Measurements from ENCODE around the gene ADAMTSL2.
"Not testable (repeated sequence)": the region's sequence is repeated elsewhere in the genome, so short reads cannot be mapped to it uniquely, and the experiment has no call there.

The ADAMTSL2 gene

GRCh38 chr9:133561976-133562554 lies 27.6 kb downstream of the ADAMTSL2 start:
- H3K4me1 ChIP-seq (ENCODE audit: control insufficient read depth, insufficient read depth, low read length), result peaks cover 20% of the 10 kb centered on the region

GRCh38 chr9:133562611-133563290 lies 28.2 kb downstream of the ADAMTSL2 start:
- Histone ChIP-seq H3K36me3 (ENCODE audit: control insufficient read depth, insufficient read depth, low read length) (no peaks in the 10 kb centered on the region), H3K4me3 (ENCODE audit: low read length) (no peak overlapping the region), H3K9ac (ENCODE audit: low read length) (no peak overlapping the region), H3K4me1 (ENCODE audit: control insufficient read depth, insufficient read depth, low read length) (peaks cover 20% of the 10 kb centered on the region), H3K9me3 (ENCODE audit: control insufficient read depth, low read length) (no peaks in the 10 kb centered on the region), H3K27me3 (ENCODE audit: control insufficient read depth, insufficient read depth, low read length) (no peaks in the 10 kb centered on the region)

More at GRCh38 chr9:133561976-133562554, 27.6 kb downstream of the ADAMTSL2 start:
- H3K9ac ChIP-seq (ENCODE audit: low read length), result no peak overlapping the region
- H3K27me3 ChIP-seq (ENCODE audit: control insufficient read depth, insufficient read depth, low read length), result no peaks in the 10 kb centered on the region
- no peaks in the 10 kb centered on the region for H3K9me3 ChIP-seq (ENCODE audit: control insufficient read depth, low read length)
- no peak overlapping the region for H3K4me3 ChIP-seq (ENCODE audit: low read length)
- H3K36me3 ChIP-seq (ENCODE audit: control insufficient read depth, insufficient read depth, low read length), result no peaks in the 10 kb centered on the region

GRCh38 chr9:133563291-133563796 lies 28.8 kb downstream of the ADAMTSL2 start:
- no peak overlapping the region for H3K9ac ChIP-seq (ENCODE audit: low read length)
- H3K4me1 ChIP-seq (ENCODE audit: control insufficient read depth, insufficient read depth, low read length), result peaks cover 16% of the 10 kb centered on the region

GRCh38 chr9:133563814-133564213 lies 29.3 kb downstream of the ADAMTSL2 start:
- peaks cover 11% of the 10 kb centered on the region for H3K4me1 ChIP-seq (ENCODE audit: control insufficient read depth, insufficient read depth, low read length)
- not testable (repeated sequence) for H3K9me3 ChIP-seq (ENCODE audit: control insufficient read depth, low read length); H3K36me3 ChIP-seq (ENCODE audit: control insufficient read depth, insufficient read depth, low read length); H3K27me3 ChIP-seq (ENCODE audit: control insufficient read depth, insufficient read depth, low read length); H3K9ac ChIP-seq (ENCODE audit: low read length); H3K4me3 ChIP-seq (ENCODE audit: low read length)

More at GRCh38 chr9:133563291-133563796, 28.8 kb downstream of the ADAMTSL2 start:
- Histone ChIP-seq H3K36me3 (ENCODE audit: control insufficient read depth, insufficient read depth, low read length) (no peaks in the 10 kb centered on the region), H3K27me3 (ENCODE audit: control insufficient read depth, insufficient read depth, low read length) (no peaks in the 10 kb centered on the region), H3K4me3 (ENCODE audit: low read length) (no peak overlapping the region), H3K9me3 (ENCODE audit: control insufficient read depth, low read length) (no peaks in the 10 kb centered on the region)

- Histone ChIP-seq H3K9me3 (ENCODE audit: control insufficient read depth, low read length) (no peaks in the 10 kb centered on the region), H3K36me3 (ENCODE audit: control insufficient read depth, insufficient read depth, low read length) (no peaks in the 10 kb centered on the region), H3K4me3 (ENCODE audit: low read length) (no peak overlapping the region), H3K9ac (ENCODE audit: low read length) (no peak overlapping the region), H3K27me3 (ENCODE audit: control insufficient read depth, insufficient read depth, low read length) (no peaks in the 10 kb centered on the region), H3K4me1 (ENCODE audit: control insufficient read depth, insufficient read depth, low read length) (peaks cover 9% of the 10 kb centered on the region)
These were observed 30.1 kb downstream of the ADAMTSL2 start for GRCh38 chr9:133564451-133565116.

GRCh38 chr9:133566382-133566781 lies 31.9 kb downstream of the ADAMTSL2 start:
- H3K4me3 ChIP-seq (ENCODE audit: low read length), result no peak overlapping the region
- H3K27me3 ChIP-seq (ENCODE audit: control insufficient read depth, insufficient read depth, low read length), result no peaks in the 10 kb centered on the region
- H3K36me3 ChIP-seq (ENCODE audit: control insufficient read depth, insufficient read depth, low read length), result no peaks in the 10 kb centered on the region
- H3K4me1 ChIP-seq (ENCODE audit: control insufficient read depth, insufficient read depth, low read length), result peaks cover 9% of the 10 kb centered on the region
- no peaks in the 10 kb centered on the region for H3K9me3 ChIP-seq (ENCODE audit: control insufficient read depth, low read length)
- no peak overlapping the region for H3K9ac ChIP-seq (ENCODE audit: low read length)

- Histone ChIP-seq H3K4me1 (ENCODE audit: control insufficient read depth, insufficient read depth, low read length) (peaks cover 9% of the 10 kb centered on the region), H3K4me3 (ENCODE audit: low read length) (no peak overlapping the region), H3K9ac (ENCODE audit: low read length) (no peak overlapping the region), H3K9me3 (ENCODE audit: control insufficient read depth, low read length) (no peaks in the 10 kb centered on the region), H3K27me3 (ENCODE audit: control insufficient read depth, insufficient read depth, low read length) (no peaks in the 10 kb centered on the region), H3K36me3 (ENCODE audit: control insufficient read depth, insufficient read depth, low read length) (no peaks in the 10 kb centered on the region)
These were observed 32.3 kb downstream of the ADAMTSL2 start for GRCh38 chr9:133566817-133567216.

GRCh38 chr9:133568186-133568585 lies 33.7 kb downstream of the ADAMTSL2 start:
- Histone ChIP-seq H3K4me1 (ENCODE audit: control insufficient read depth, insufficient read depth, low read length) (peaks cover 4% of the 10 kb centered on the region), H3K9me3 (ENCODE audit: control insufficient read depth, low read length) (no peaks in the 10 kb centered on the region)

GRCh38 chr9:133569121-133569785 lies 34.7 kb downstream of the ADAMTSL2 start:
- Histone ChIP-seq H3K9me3 (ENCODE audit: control insufficient read depth, low read length) (no peaks in the 10 kb centered on the region), H3K36me3 (ENCODE audit: control insufficient read depth, insufficient read depth, low read length) (no peaks in the 10 kb centered on the region), H3K9ac (ENCODE audit: low read length) (no peak overlapping the region), H3K4me1 (ENCODE audit: control insufficient read depth, insufficient read depth, low read length) (no peaks in the 10 kb centered on the region), H3K27me3 (ENCODE audit: control insufficient read depth, insufficient read depth, low read length) (no peaks in the 10 kb centered on the region), H3K4me3 (ENCODE audit: low read length) (no peak overlapping the region)

More at GRCh38 chr9:133568186-133568585, 33.7 kb downstream of the ADAMTSL2 start:
- H3K27me3 ChIP-seq (ENCODE audit: control insufficient read depth, insufficient read depth, low read length), result no peaks in the 10 kb centered on the region
- no peak overlapping the region for H3K9ac ChIP-seq (ENCODE audit: low read length)
- H3K4me3 ChIP-seq (ENCODE audit: low read length), result no peak overlapping the region
- no peaks in the 10 kb centered on the region for H3K36me3 ChIP-seq (ENCODE audit: control insufficient read depth, insufficient read depth, low read length)

GRCh38 chr9:133569891-133570690 lies 35.6 kb downstream of the ADAMTSL2 start:
- no peaks in the 10 kb centered on the region for H3K27me3 ChIP-seq (ENCODE audit: control insufficient read depth, insufficient read depth, low read length)
- no peaks in the 10 kb centered on the region for H3K9me3 ChIP-seq (ENCODE audit: control insufficient read depth, low read length)
- no peaks in the 10 kb centered on the region for H3K4me1 ChIP-seq (ENCODE audit: control insufficient read depth, insufficient read depth, low read length)
- H3K36me3 ChIP-seq (ENCODE audit: control insufficient read depth, insufficient read depth, low read length), result no peaks in the 10 kb centered on the region
- H3K4me3 ChIP-seq (ENCODE audit: low read length), result no peak overlapping the region
- H3K9ac ChIP-seq (ENCODE audit: low read length), result no peak overlapping the region

GRCh38 chr9:133570691-133571080 lies 36.2 kb downstream of the ADAMTSL2 start:
- Histone ChIP-seq H3K4me1 (ENCODE audit: control insufficient read depth, insufficient read depth, low read length) (no peaks in the 10 kb centered on the region), H3K36me3 (ENCODE audit: control insufficient read depth, insufficient read depth, low read length) (no peaks in the 10 kb centered on the region), H3K27me3 (ENCODE audit: control insufficient read depth, insufficient read depth, low read length) (no peaks in the 10 kb centered on the region), H3K9me3 (ENCODE audit: control insufficient read depth, low read length) (no peaks in the 10 kb centered on the region), H3K9ac (ENCODE audit: low read length) (no peak overlapping the region), H3K4me3 (ENCODE audit: low read length) (no peak overlapping the region)
